RWPE1 (cell line): ENCODE results near the gene OR2AP1.
A peak's percentile ranks its signal among the peaks of the same experiment; 100 is the strongest.
"Not testable (repeated sequence)": the region's sequence is repeated elsewhere in the genome, so short reads cannot be mapped to it uniquely, and the experiment has no call there.

Source experiments
- CTCF ChIA-PET: fragments of 350-600 bp; sonication (Branson Sonifier 250); formaldehyde crosslinking; extraction: SDS; loops from one replicate; lab custom pipeline; 2021; lab: Yijun Ruan, JAX
- POLR2A ChIA-PET: fragments of 400-600 bp; formaldehyde crosslinking; extraction: SDS; loops from one replicate; lab custom pipeline; 2020; ENCODE audit warnings: antibody characterized with exemption; ENCODE audit not compliant: low non-redundant PET; lab: Yijun Ruan, JAX
- DNase-seq: peaks from one replicate; pipeline ENCODE4 v3.0.0; 2012; ENCODE audit warnings: low spot score
- H3K27ac ChIP-seq: fragments of 450-650 bp; 2 replicates; pipeline ENCODE4 v1.5.1; 2017
- TF ChIP-seq, protein P1 (sequence below): fragments of 450-650 bp; conservative IDR thresholded peaks from 2 replicates; pipeline ENCODE4 v1.5.1; 2017; ENCODE audit warnings: low read depth, mild to moderate bottlenecking

The OR2AP1 gene

DNA sequence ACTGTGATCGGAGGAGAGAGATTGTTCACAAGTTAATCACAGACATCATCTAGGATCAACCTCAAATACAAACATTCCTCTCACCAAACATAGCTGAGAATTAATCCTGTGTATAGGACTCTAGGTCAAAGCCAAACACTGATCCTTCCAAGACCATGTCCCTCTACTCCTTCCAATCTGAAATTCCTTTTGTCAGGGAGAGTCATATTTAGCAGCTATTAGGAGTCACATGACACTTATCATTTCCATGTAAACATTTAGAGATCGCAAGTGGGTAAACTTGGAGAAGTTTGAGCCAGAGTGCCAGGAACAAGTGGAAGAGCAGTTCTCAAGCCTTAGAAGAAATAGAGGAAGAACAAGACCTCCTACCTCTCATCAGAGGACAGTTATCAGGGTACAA is 13.5 kb downstream of the OR2AP1 start:
- TF ChIP-seq, protein P1, sequence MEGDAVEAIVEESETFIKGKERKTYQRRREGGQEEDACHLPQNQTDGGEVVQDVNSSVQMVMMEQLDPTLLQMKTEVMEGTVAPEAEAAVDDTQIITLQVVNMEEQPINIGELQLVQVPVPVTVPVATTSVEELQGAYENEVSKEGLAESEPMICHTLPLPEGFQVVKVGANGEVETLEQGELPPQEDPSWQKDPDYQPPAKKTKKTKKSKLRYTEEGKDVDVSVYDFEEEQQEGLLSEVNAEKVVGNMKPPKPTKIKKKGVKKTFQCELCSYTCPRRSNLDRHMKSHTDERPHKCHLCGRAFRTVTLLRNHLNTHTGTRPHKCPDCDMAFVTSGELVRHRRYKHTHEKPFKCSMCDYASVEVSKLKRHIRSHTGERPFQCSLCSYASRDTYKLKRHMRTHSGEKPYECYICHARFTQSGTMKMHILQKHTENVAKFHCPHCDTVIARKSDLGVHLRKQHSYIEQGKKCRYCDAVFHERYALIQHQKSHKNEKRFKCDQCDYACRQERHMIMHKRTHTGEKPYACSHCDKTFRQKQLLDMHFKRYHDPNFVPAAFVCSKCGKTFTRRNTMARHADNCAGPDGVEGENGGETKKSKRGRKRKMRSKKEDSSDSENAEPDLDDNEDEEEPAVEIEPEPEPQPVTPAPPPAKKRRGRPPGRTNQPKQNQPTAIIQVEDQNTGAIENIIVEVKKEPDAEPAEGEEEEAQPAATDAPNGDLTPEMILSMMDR: no peak
- no peak for DNase-seq
- no peak overlapping the region for H3K27ac ChIP-seq
- ChIA-PET CTCF (no interaction called here), POLR2A (no interaction called here)

DNA sequence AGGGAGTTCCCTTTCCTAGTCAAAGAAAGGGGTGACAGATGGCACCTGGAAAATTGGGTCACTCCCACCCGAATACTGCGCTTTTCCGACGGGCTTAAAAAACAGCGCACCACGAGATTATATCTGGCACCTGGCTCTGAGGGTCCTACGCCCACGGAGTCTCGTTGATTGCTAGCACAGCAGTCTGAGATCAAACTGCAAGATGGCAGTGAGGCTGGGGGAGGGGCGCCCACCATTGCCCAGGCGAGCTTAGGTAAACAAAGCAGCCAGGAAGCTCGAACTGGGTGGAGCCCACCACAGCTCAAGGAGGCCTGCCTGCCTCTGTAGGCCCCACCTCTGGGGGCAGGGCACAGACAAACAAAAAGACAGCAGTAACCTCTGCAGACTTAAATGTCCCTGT is 17.9 kb downstream of the OR2AP1 start:
- H3K27ac ChIP-seq, DNase-seq, POLR2A ChIA-PET: not testable (repeated sequence)
- CTCF ChIA-PET: interaction anchor here (0.6 kb wide), 1 partner anchor 55 kb away, joined by 3 read pairs; no protein-coding TSS in a partner anchor

DNA sequence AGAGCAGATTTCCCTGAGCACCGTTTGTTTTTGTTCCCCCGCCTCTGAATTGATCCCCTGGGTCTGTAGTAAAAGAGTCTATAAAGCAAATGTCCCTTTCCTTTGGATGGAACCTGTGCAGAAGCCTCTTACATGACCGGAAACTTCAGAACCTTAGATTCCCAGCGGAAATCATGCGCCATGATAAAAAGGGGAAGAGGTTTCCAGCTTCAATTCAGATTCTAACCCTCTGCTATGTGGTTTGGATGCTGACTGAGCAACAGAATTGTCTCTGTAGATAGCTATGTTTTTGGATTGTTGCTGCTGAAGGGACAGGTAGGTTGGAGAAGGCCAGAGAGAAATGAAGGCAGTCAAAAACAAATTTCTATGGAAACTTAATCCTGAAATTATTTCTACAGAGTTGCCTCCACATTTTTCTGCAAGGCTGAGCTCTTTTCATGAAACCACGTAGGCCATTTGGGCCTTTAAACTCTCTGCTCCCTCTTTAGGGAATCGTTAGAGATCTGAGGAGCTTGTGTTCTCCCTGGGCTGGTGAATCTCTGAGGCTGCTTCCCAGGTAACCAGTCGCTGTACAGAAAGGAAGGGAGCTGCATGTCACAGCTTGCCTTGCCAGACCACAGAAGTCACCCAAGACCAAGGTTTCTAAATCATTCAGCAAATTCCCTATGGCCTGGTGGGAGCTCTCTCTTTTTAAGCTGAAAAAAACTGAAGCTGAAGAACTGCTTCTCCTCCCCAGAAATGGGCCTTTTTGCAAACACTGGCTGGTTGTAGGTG is 35.7 kb downstream of the OR2AP1 start:
- CTCF ChIA-PET: no interaction called here
- POLR2A ChIA-PET: no interaction called here
- no peak overlapping the region for H3K27ac ChIP-seq
- peak; percentile 44 for DNase-seq
- TF ChIP-seq, protein P1: no peak

DNA sequence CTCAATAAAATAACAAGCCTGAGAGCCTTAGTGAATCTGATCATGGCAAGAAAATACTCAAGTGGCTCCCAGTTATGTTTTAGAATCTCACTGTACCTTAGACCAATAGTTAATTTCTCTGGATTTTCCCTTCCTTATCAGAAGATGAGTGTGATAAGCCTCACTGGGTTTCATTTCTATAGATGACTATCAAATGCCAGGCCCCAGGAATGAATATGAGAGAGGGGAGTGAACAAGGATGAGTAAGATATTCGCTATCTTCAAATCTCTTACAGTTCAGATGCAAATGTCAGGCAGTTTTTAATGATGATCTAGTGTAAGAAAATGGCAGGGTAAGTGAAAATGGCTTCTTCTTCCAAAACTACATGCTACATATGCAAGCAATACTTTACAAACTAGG is 38.3 kb downstream of the OR2AP1 start:
- TF ChIP-seq, protein P1: no peak
- CTCF ChIA-PET: interaction anchor here (0.9 kb wide), 1 partner anchor 9 kb away, joined by 3 read pairs; no protein-coding TSS in a partner anchor
- no peak overlapping the region for H3K27ac ChIP-seq
- no peak for DNase-seq
- POLR2A ChIA-PET: no interaction called here

DNA sequence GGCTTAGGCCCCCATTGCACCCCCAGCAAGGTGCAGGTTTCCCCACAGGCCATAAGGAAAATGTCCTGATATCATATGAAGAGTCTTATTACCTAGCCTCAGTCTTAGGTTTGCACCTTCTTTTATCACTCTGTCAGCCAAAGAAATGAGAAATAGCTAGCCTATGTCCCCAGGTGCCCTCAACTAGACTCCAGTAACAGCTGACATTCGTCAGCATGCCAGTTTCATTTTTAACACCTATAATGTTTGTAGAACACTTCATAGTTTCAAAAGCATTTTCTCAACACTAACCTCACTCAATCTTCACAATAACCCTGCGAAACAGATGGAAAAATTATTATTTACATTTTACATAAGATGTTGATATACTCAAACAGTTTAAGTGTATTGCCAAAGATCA is 40.4 kb downstream of the OR2AP1 start:
- ChIA-PET CTCF (interaction anchor here (1.2 kb wide), 1 partner anchor 423 kb away, joined by 4 read pairs; no protein-coding TSS in a partner anchor), POLR2A (no interaction called here)
- TF ChIP-seq, protein P1: no peak
- H3K27ac ChIP-seq: no peak overlapping the region
- DNase-seq: no peak

DNA sequence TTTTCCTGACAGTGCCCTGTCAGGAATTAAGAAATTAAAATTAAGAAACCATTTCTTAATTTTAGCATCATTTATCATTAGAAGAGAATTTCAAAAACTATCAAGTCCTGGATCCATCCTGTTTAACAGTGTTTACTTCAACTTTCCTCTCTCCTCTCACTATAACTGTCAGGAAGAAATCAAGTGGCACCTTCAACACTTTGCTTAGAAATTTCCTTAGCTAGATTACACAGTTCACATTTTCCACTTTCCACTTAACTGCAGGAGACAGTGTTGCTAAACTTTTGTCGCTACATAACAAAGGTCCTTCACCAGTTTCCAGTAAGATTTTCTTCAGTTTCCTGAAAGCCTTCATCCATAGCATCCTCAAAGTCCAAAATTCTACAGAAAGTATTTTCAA is 42.5 kb downstream of the OR2AP1 start:
- POLR2A ChIA-PET: no interaction called here
- TF ChIP-seq, protein P1: no peak
- no peak overlapping the region for H3K27ac ChIP-seq
- DNase-seq: no peak
- CTCF ChIA-PET: interaction anchor here (0.9 kb wide), 1 partner anchor 426 kb away, joined by 6 read pairs; no protein-coding TSS in a partner anchor

DNA sequence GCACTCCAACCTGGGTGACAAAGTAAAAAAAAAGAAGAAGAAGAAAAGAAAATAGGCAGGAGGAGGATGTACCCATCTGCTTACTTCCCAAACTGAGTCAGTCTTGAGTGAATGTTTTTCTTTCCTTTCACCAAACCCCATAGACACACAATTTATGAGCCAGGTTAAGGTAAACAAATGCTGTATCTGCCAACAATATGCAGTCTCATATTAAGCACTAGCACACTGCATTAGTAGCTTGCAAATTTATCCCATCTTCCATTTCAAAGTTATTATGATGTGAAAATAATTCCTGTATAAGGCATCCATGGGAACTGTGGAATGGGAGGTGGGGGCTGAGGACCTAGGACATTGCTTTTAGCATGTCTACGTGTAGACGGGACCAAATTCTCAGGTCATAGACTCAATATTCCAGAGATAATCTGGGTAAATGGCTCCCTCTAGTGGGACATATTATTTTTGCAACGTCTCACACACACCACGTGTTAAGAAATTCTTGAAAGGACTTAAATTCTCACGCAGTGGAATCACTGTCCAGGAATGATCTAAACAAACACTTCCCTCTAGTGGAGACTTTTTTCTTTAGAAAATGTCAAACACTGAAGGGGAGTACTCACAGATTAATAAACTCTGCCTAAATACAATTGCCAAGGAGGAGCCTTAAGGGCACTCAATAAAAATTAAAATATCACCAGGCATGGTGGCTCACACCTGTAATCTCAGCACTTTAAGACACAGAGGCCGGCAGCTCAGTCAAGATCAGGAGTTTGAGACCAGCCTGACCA is 47.3 kb downstream of the OR2AP1 start:
- CTCF ChIA-PET: interaction anchor here (0.6 to 2.5 kb wide), 11 partner anchors 8 to 431 kb away, joined by 3 to 21 read pairs (median 4); no protein-coding TSS in a partner anchor
- POLR2A ChIA-PET: no interaction called here

More for the DNA sequence above, 47.3 kb downstream of the OR2AP1 start:
- peak; percentile 89 for DNase-seq
- TF ChIP-seq, protein P1: peak; percentile 86
- H3K27ac ChIP-seq: no peak overlapping the region
